Astrocyte (in vitro differentiated cells and primary cell): ENCODE measurements around the gene OR7A5.
"Not testable (repeated sequence)": the region's sequence is repeated elsewhere in the genome, so short reads cannot be mapped to it uniquely, and the experiment has no call there.

Experiments
- CTCF ChIP-seq: IDR thresholded peaks from 2 replicates; pipeline ENCODE4 v1.5.1; 2011; ENCODE audit warnings: low read depth, mild to moderate bottlenecking, inconsistent platforms, low read length, moderate library complexity; ENCODE audit not compliant: insufficient read depth
- EZH2 ChIP-seq: IDR thresholded peaks from 2 replicates; pipeline ENCODE4 v1.6.1; 2012; ENCODE audit warnings: mild to moderate bottlenecking, low read length, inconsistent platforms; ENCODE audit not compliant: insufficient read depth

- TF ChIP-seq CTCF, EZH2: not testable (repeated sequence)
Measured at GRCh38 chr19:14792250-14792649, 42.7 kb downstream of the OR7A5 start.
